ENCODE results near the gene SERPINB6. TPM values are rescaled to one million over a fixed set of nuclear protein-coding genes. Genes with fewer than 3 reads are reported as not detected.

The SERPINB6 gene
- total RNA-seq, 4 donors from 2014 or later = 84.9 to 266 (median 203) TPM

GRCh38 chr6:2982426-2983117, 11.2 kb upstream of the SERPINB6 start:
- intact Hi-C loops (cut with DNase I; ENCODE audit: low total_unique reads) = no loop called here
- DNase-seq = no peak
- H3K27ac ChIP-seq = peak overlapping the region; percentile 54 to 72

DNA sequence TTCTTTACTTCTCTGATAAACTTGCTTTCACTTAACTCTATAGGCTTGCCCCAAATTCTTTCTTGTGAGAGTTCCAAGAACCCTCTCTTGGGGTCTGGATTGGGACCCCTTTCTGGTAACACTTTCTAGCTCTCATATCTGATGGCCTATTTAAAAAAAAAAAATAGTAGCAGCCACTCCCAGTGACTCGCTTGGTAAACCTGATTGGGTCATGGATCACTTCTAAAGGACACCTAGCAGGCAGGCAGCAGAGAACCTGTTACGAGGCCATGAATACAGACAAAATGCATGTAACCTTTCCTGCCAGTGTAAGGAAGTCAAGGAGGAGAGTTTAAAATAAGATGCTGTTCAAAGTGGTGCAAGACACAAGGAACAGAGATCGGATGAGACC, 9.1 kb upstream of the SERPINB6 start:
- intact Hi-C loops (cut with DNase I; ENCODE audit: low total_unique reads) = no loop called here
- Histone ChIP-seq H3K36me3 (no peaks in the 10 kb centered on the region), H3K27ac (peak overlapping the region in 1 of 2 donors; percentile 72), H3K4me3 (no peak overlapping the region), H3K27me3 (no peaks in the 10 kb centered on the region), H3K4me1 (peaks cover 0 to 3% of the 10 kb centered on the region in 2 donors), H3K9me3 (no peaks in the 10 kb centered on the region)
- TF ChIP-seq, protein P1, sequence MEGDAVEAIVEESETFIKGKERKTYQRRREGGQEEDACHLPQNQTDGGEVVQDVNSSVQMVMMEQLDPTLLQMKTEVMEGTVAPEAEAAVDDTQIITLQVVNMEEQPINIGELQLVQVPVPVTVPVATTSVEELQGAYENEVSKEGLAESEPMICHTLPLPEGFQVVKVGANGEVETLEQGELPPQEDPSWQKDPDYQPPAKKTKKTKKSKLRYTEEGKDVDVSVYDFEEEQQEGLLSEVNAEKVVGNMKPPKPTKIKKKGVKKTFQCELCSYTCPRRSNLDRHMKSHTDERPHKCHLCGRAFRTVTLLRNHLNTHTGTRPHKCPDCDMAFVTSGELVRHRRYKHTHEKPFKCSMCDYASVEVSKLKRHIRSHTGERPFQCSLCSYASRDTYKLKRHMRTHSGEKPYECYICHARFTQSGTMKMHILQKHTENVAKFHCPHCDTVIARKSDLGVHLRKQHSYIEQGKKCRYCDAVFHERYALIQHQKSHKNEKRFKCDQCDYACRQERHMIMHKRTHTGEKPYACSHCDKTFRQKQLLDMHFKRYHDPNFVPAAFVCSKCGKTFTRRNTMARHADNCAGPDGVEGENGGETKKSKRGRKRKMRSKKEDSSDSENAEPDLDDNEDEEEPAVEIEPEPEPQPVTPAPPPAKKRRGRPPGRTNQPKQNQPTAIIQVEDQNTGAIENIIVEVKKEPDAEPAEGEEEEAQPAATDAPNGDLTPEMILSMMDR (IDR thresholded peaks at IDR 0.05) = no peak
- TF ChIP-seq POLR2A (IDR thresholded peaks at IDR 0.05) = no peak
- DNase-seq = no peak

More at GRCh38 chr6:2982426-2983117, 11.2 kb upstream of the SERPINB6 start:
- no peak overlapping the region for H3K4me3 ChIP-seq
- H3K9me3 ChIP-seq = no peaks in the 10 kb centered on the region
- H3K27me3 ChIP-seq = no peaks in the 10 kb centered on the region
- H3K4me1 ChIP-seq = peaks cover 4 to 6% of the 10 kb centered on the region in 2 donors
- TF ChIP-seq, protein P1 (IDR thresholded peaks at IDR 0.05) = no peak
- no peak for TF ChIP-seq POLR2A (IDR thresholded peaks at IDR 0.05)
- H3K36me3 ChIP-seq = no peaks in the 10 kb centered on the region

- Histone ChIP-seq H3K36me3 (no peaks in the 10 kb centered on the region), H3K4me1 (peaks cover 0 to 3% of the 10 kb centered on the region in 2 donors), H3K4me3 (no peak overlapping the region), H3K9me3 (no peaks in the 10 kb centered on the region), H3K27me3 (no peaks in the 10 kb centered on the region), H3K27ac (peak overlapping the region in 1 of 2 donors; percentile 72)
- intact Hi-C loops (cut with DNase I; ENCODE audit: low total_unique reads) = no loop called here
- DNase-seq = no peak
- TF ChIP-seq, protein P1 (IDR thresholded peaks at IDR 0.05) = no peak
- no peak for TF ChIP-seq POLR2A (IDR thresholded peaks at IDR 0.05)
Measured at GRCh38 chr6:2979819-2980464, 8.6 kb upstream of the SERPINB6 start.

GRCh38 chr6:2978923-2979322, 7.6 kb upstream of the SERPINB6 start:
- Histone ChIP-seq H3K4me1 (peaks cover 0 to 3% of the 10 kb centered on the region in 2 donors), H3K9me3 (no peaks in the 10 kb centered on the region), H3K36me3 (no peaks in the 10 kb centered on the region), H3K27me3 (no peaks in the 10 kb centered on the region), H3K4me3 (no peak overlapping the region), H3K27ac (peak overlapping the region in 1 of 2 donors; percentile 70)
- no peak for DNase-seq
- no peak for TF ChIP-seq POLR2A (IDR thresholded peaks at IDR 0.05)
- TF ChIP-seq, protein P1 (IDR thresholded peaks at IDR 0.05) = no peak
- intact Hi-C loops (cut with DNase I; ENCODE audit: low total_unique reads) = no loop called here

All from uterus (tissue), 4 donors.